H1 (cell line): Measurements from ENCODE around the gene NUTM2B.
"Not testable (repeated sequence)": the region's sequence is repeated elsewhere in the genome, so short reads cannot be mapped to it uniquely, and the experiment has no call there.

Source experiments
- BCL11A ChIP-seq, 2 experiments: IDR thresholded peaks; one replicate each; pipeline ENCODE4 v1.6.1; 2011; ENCODE audit warnings: low read depth in 2 of 2, low read length in 2 of 2, mild to moderate bottlenecking in 2 of 2
- HDAC6 ChIP-seq: IDR thresholded peaks from one replicate; pipeline ENCODE4 v1.7.1; 2012; ENCODE audit warnings: low read depth, mild to moderate bottlenecking, inconsistent platforms, low read length, moderate library complexity
- POLR2A ChIP-seq, 2 experiments: IDR thresholded peaks; 1 replicate in 1 of 2; 2 replicates in 1 of 2; pipeline ENCODE4 v1.6.1; 2011; ENCODE audit warnings: low read depth in 2 of 2, low read length in 2 of 2, mild to moderate bottlenecking in 2 of 2; ENCODE audit errors: control extremely low read depth in 1 of 2

GRCh38 chr10:79687406-79688150, 15.4 kb upstream of the NUTM2B start:
- TF ChIP-seq HDAC6; POLR2A (IDR thresholded peaks at IDR 0.05; ENCODE audit: control extremely low read depth in 1 of 2, low read depth in 2 of 2, low read length in 2 of 2); BCL11A (IDR thresholded peaks at IDR 0.05; ENCODE audit: low read depth in 2 of 2, low read length in 2 of 2): not testable (repeated sequence)
